Naive thymus-derived CD8-positive, alpha-beta T cell (primary cell): ENCODE results near the gene DIP2C. TPM values are rescaled to one million over a fixed set of nuclear protein-coding genes. Genes with fewer than 3 reads are reported as not detected.
"Not testable (repeated sequence)": the region's sequence is repeated elsewhere in the genome, so short reads cannot be mapped to it uniquely, and the experiment has no call there.

ENCODE experiments used
- ATAC-seq, 2 donors: fragments of 150-1000 bp; cut with Tn5 transposase in 1 of 2; sonication (Bioruptor Pico), chemical (Tn5 transposase) in 1 of 2; 1 replicate in 1 of 2; 2 replicates in 1 of 2; pipeline ENCODE4 v1.10.0; 2021; ENCODE audit warnings: mild to moderate bottlenecking in 2 of 2, moderate library complexity in 2 of 2
- POLR2A ChIA-PET: fragments of 350-600 bp; sonication (Branson Sonifier 250); formaldehyde crosslinking; loops from one replicate; lab custom pipeline; 2021; ENCODE audit warnings: antibody characterized with exemption; lab: Charles Lee
- DNase-seq, 10 donors: peaks; one replicate each; pipeline versions ENCODE4 v3.0.0 to v3.0.0-alpha.2; 2020 to 2022
- H3K27ac Mint-ChIP-seq, 10 donors: one replicate each; pipeline ENCODE4 v1.8.0; 2020 to 2022; ENCODE audit warnings: mild to moderate bottlenecking in 10 of 10, mixed read lengths in 10 of 10, moderate library complexity in 4 of 10, inconsistent platforms in 1 of 10
- H3K27me3 Mint-ChIP-seq, 5 donors: one replicate each; pipeline ENCODE4 v1.8.0; 2021 to 2022; ENCODE audit warnings: mixed read lengths in 5 of 5
- H3K36me3 Mint-ChIP-seq, 3 donors: one replicate each; pipeline ENCODE4 v1.8.0; 2020 to 2022; ENCODE audit warnings: mixed read lengths in 3 of 3, mild to moderate bottlenecking in 2 of 3, inconsistent platforms in 1 of 3
- H3K4me1 Mint-ChIP-seq, 4 donors: one replicate each; pipeline ENCODE4 v1.8.0; 2021 to 2022; ENCODE audit warnings: mixed read lengths in 4 of 4
- H3K4me3 Mint-ChIP-seq, 10 donors: one replicate each; pipeline ENCODE4 v1.8.0; 2020 to 2022; ENCODE audit warnings: mild to moderate bottlenecking in 10 of 10, mixed read lengths in 10 of 10, moderate library complexity in 6 of 10, inconsistent platforms in 1 of 10
- H3K9me3 Mint-ChIP-seq, 9 donors: one replicate each; pipeline ENCODE4 v1.8.0; 2020 to 2022; ENCODE audit warnings: mixed read lengths in 9 of 9, mild to moderate bottlenecking in 3 of 9, inconsistent platforms in 1 of 9, moderate library complexity in 1 of 9
- polyA plus RNA-seq, 3 donors: library from polyadenylated mRNA; unstranded; fragments of 300-500 nt; fragmentation: Illumina TruSeq; gene quantifications; one replicate each; pipeline ENCODE4 v1.2.3, GENCODE V29; 2021
- total RNA-seq, 8 experiments: library from RNA in 2 of 8; stranded (reverse) in 2 of 8; gene quantifications; one replicate each; pipeline ENCODE4 v1.2.3 and lab custom pipeline; 2021 to 2026

Gene DIP2C
- total and polyA plus RNA-seq, 5 experiments from 2014 or later, result 0.32 to 3.9 (median 1.2) TPM

DNA sequence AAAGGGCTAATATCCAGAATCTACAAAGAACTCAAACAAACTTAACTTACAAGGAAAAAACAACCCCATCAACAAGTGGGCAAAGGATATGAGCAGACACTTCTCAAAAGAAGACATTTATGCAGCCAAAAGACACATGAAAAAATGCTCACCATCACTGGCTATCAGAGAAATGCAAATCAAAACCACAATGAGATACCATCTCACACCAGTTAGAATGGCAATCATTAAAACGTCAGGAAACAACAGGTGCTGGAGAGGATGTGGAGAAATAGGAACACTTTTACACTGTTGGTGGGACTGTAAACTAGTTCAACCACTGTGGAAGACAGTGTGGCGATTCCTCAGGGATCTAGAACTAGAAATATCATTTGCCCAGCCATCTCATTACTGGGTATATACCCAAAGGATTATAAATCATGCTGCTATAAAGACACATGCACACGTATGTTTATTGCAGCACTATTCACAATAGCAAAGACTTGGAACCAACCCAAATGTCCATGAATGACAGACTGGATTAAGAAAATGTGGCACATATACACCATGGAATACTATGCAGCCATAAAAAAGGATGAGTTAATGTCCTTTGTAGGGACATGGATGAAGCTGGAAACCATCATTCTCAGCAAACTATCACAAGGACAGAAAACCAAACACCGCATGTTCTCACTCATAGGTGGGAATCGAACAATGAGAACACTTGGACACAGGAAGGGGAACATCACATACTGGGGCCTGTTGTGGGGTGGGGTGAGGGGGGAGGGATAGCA, 423.5 kb downstream of the DIP2C start:
- not testable (repeated sequence) for H3K27me3 Mint-ChIP-seq, H3K27ac Mint-ChIP-seq, H3K36me3 Mint-ChIP-seq, DNase-seq, H3K4me1 Mint-ChIP-seq, ATAC-seq, H3K4me3 Mint-ChIP-seq, H3K9me3 Mint-ChIP-seq
- POLR2A ChIA-PET, result interaction anchor here (0.6 kb wide), 1 partner anchor 9 kb away, joined by 3 read pairs; no protein-coding TSS in a partner anchor

DNA sequence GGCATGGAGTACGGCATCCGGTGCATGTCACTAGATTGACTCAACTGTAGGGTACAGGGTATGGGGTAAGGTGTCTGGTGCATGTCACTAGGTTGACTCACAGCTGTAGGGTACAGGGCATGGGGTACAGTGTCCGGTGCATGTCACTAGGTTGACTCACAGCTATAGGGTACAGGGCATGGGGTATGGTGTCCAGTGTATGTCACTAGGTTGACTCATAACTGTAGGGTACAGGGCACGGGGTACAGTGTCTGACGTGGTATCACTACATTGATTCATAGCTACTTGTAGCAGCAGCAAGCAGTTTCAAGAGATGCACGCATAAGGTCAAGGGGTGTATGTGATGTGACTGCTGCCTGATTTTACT, 424.4 kb downstream of the DIP2C start:
- H3K27ac Mint-ChIP-seq, H3K9me3 Mint-ChIP-seq, H3K27me3 Mint-ChIP-seq, H3K36me3 Mint-ChIP-seq, POLR2A ChIA-PET, H3K4me3 Mint-ChIP-seq, H3K4me1 Mint-ChIP-seq, DNase-seq, ATAC-seq: not testable (repeated sequence)

DNA sequence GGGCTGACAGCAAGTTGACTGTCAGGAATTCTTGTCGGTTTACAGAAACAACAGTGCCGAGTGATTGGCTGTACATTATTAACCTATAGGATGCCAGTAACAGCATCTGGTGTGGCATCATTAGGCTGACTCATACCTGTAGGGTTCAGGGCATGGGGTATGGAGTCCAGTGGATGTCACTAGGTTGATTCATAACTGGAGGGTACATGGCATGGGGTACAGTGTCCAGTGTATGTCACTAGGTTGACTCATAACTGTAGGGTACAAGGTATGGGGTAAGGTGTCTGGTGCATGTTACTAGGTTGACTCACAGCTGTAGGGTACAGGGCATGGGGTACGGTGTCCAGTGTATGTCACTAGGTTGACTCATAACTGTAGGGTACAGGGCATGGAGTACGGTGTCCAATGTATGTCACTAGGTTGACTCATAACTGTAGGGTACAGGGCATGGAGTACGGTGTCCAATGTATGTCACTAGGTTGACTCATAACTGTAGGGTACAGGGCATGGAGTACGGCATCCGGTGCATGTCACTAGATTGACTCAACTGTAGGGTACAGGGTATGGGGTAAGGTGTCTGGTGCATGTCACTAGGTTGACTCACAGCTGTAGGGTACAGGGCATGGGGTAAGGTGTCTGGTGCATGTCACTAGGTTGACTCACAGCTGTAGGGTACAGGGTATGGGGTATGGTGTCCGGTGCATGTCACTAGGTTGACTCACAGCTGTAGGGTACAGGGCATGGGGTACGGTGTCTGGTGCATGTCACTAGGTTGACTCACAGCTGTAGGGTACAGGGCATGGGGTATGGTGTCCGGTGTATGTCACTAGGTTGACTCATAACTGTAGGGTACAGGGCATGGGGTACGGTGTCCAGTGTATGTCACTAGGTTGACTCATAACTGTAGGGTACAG, 425.1 kb downstream of the DIP2C start:
- not testable (repeated sequence) for H3K36me3 Mint-ChIP-seq, H3K9me3 Mint-ChIP-seq, H3K27ac Mint-ChIP-seq

DNA sequence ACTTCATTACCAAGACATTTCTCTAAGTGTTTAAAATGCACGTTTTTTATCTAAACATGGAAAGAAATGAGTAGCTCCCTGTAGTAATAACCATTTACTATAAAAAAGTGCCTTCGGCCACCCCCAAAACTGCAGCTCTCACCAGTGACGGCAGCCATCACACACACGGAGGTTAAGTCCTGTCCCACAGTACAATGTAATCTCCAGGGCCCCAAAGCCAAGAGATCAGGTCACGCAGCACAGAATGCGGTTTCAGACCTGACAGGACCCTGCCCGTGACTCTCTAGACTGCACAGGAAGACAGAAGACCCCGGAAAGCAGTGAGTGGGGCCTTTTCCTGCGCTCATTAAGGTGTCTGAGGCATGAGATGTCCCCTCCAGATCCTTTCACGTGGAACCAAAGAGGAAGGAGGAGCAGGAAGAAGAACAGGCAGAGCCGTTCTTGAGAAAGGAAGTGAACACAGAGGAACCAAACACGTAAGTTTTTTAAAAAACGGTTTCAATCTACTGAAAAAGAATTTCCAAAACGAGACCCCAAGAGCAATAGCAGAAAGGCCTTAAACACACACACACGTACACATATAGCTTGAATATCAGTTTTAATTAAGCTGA, 428.5 kb downstream of the DIP2C start:
- H3K9me3 Mint-ChIP-seq, result peaks cover 0 to 3% (median 0%) of the 10 kb centered on the region in 9 donors
- POLR2A ChIA-PET, result interaction anchor here (0.7 kb wide), 1 partner anchor 670 kb away, joined by 3 read pairs; no protein-coding TSS in a partner anchor
- H3K36me3 Mint-ChIP-seq, result peaks cover 0 to 4% (median 2%) of the 10 kb centered on the region in 3 donors
- DNase-seq (no peak), ATAC-seq (no peak)
- H3K27ac Mint-ChIP-seq, result peak overlapping the region in 5 of 10 donors; percentile 20 to 72 (median 42)
- no peaks in the 10 kb centered on the region for H3K27me3 Mint-ChIP-seq
- H3K4me3 Mint-ChIP-seq, result peak overlapping the region in 5 of 10 donors; percentile 27 to 54 (median 34)
- H3K4me1 Mint-ChIP-seq, result peaks cover 0 to 9% (median 3%) of the 10 kb centered on the region in 4 donors

More for the DNA sequence above, 425.1 kb downstream of the DIP2C start:
- ATAC-seq, POLR2A ChIA-PET, H3K4me1 Mint-ChIP-seq, H3K4me3 Mint-ChIP-seq, H3K27me3 Mint-ChIP-seq, DNase-seq: not testable (repeated sequence)

DNA sequence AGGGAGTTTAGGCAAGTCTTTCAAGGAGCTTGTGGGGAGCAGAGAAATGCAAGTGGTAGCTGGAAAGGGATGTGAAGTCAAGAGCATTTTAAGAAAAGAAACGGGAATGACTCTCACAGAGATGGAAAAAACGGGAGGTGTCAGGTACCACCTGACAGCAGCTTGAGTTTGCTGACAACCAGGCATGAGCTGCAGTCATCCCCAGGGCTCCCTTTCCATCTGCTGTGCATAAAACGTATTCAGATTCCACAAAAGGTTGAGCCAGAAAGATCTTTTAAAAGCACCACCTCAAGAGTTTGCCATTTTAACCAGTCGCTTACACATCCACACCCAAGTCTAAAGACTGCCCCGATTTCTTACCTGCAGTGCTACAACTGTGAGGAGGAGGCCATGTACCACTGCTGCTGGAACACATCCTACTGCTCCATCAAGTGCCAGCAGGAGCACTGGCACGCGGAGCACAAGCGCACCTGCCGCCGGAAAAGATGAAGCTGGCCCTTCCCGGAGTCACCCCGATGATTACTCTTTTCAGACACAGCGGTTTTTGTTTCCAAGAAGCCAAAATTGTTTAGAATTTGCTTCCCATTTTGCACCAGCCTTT, 437.4 kb downstream of the DIP2C start:
- Mint-ChIP-seq H3K4me3 (no peak overlapping the region), H3K27me3 (no peaks in the 10 kb centered on the region), H3K4me1 (no peaks in the 10 kb centered on the region), H3K27ac (no peak overlapping the region), H3K9me3 (no peaks in the 10 kb centered on the region), H3K36me3 (peaks cover 26 to 80% (median 60%) of the 10 kb centered on the region in 3 donors)
- no peak for ATAC-seq
- POLR2A ChIA-PET, result no interaction called here
- DNase-seq, result no peak

DNA sequence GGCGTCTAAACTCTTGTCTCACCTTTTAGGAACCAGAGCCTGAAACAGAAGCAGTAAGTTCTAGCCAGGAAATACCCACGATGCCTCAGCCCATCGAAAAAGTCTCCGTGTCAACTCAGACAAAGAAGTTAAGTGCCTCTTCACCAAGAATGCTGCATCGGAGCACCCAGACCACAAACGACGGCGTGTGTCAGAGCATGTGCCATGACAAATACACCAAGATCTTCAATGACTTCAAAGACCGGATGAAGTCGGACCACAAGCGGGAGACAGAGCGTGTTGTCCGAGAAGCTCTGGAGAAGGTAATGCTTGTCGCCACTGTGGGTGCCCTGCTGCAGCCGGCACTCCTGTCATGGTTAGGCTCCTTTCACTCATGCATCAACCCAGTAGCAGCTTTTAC, 441.2 kb downstream of the DIP2C start:
- POLR2A ChIA-PET, result no interaction called here
- ATAC-seq (no peak), DNase-seq (peak in 1 of 10 donors; percentile 13)
- Mint-ChIP-seq H3K27ac (peak overlapping the region in 1 of 10 donors; percentile 55), H3K4me3 (peak overlapping the region in 1 of 10 donors; percentile 19), H3K36me3 (peaks cover 30 to 86% (median 56%) of the 10 kb centered on the region in 3 donors), H3K27me3 (no peaks in the 10 kb centered on the region), H3K4me1 (peaks cover 0 to 4% (median 0%) of the 10 kb centered on the region in 4 donors), H3K9me3 (no peaks in the 10 kb centered on the region)

DNA sequence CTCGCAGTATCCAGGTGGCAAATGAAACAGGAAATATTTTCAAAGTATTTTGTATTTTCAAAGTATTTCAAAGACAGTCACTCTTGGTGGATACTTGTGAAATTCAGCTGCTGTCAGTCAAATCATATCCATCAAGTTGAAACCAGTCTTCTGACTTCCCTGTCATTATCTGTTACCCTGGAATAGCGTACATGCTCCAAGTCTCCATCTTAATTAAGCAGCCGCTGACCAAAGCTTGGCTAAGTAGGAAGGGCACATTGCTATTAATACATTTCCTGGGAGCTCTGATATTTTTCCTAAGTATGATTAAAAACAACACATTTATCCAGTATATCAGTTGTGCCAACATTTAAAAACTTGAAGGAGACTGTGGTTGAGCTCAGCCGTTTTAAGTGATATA, 442.0 kb downstream of the DIP2C start:
- Mint-ChIP-seq H3K9me3 (no peaks in the 10 kb centered on the region), H3K4me1 (peaks cover 0 to 4% (median 0%) of the 10 kb centered on the region in 4 donors), H3K4me3 (no peak overlapping the region), H3K27me3 (no peaks in the 10 kb centered on the region), H3K27ac (no peak overlapping the region), H3K36me3 (peaks cover 30 to 86% (median 55%) of the 10 kb centered on the region in 3 donors)
- ATAC-seq (no peak), DNase-seq (no peak)
- POLR2A ChIA-PET, result no interaction called here

DNA sequence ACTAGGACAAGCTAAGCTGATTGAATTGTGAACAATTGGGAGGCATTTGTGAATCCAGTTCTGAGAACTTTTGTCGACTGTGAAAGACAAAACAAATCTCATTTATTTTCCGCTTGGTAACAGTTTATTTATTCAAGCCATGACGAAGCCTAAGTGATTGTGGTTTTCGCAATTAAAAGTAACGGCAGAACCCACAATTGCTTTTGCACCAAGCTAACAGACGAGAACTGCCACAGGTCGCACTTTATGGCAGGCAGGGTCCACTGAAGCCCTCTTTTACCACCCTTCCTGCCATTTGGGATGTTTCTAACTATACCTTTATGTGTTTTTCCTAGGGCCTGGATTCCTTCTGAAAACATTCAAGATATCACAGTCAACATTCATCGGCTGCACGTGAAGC, 443.0 kb downstream of the DIP2C start:
- Mint-ChIP-seq H3K27ac (peak overlapping the region in 2 of 10 donors; percentile 19 to 75), H3K27me3 (no peaks in the 10 kb centered on the region), H3K36me3 (peaks cover 23 to 86% (median 45%) of the 10 kb centered on the region in 3 donors), H3K4me3 (peak overlapping the region in 1 of 10 donors; percentile 48), H3K9me3 (no peaks in the 10 kb centered on the region), H3K4me1 (peaks cover 0 to 4% (median 0%) of the 10 kb centered on the region in 4 donors)
- no peak for ATAC-seq
- DNase-seq, result peak in 1 of 10 donors; percentile 17
- POLR2A ChIA-PET, result no interaction called here

DNA sequence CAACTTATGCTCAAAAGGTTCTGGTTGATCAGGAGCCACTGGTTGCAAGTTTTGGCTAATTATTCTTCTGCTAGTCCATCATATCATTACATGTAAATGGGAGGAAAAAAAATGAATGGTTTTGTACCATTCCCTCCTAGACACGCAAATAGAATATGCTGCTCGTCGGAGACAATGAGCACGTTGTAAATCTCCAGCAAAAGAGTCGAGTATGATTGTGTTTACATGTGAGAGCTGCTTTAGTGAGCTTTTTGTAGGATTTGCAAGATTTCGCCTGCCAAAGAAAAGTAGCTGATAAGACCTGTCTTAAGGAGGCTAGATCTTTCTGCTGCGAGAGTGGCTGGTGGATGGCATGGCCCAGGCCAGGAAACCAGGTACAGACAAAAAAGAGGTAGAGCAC, 445.2 kb downstream of the DIP2C start:
- H3K4me1 Mint-ChIP-seq, result peaks cover 0 to 4% (median 0%) of the 10 kb centered on the region in 4 donors
- H3K9me3 Mint-ChIP-seq, result no peaks in the 10 kb centered on the region
- no peak overlapping the region for H3K27ac Mint-ChIP-seq
- DNase-seq (no peak), ATAC-seq (no peak)
- no peaks in the 10 kb centered on the region for H3K27me3 Mint-ChIP-seq
- POLR2A ChIA-PET, result no interaction called here
- H3K36me3 Mint-ChIP-seq, result peaks cover 21 to 82% (median 34%) of the 10 kb centered on the region in 3 donors
- no peak overlapping the region for H3K4me3 Mint-ChIP-seq

DNA sequence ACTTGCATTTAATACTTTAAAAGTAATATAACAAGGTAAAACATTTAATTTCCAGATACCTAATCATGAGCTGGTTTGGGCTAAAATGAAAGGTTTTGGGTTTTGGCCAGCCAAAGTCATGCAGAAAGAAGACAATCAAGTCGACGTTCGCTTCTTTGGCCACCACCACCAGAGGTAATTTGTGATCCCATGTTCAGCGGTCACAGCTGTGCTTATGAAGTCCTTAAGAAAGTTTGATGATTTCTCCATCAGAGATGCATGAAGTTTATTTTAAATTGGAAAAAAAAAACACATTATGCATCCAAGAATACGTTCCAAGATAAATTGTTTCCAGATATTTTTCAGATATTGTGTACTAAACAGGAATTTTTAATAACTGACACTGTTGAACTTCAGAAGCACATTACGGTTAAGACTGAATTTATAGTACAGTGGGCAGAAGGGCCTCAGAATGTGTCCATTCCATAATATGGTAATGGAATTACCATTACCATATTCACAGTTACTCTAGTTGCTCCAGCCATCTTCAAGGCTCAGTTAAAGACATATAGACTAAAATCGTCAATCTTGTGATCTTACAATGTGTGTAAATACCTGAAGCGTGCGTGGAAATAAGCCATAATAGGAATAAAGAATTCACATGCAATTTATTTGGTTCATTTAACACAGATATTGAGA, 447.4 kb downstream of the DIP2C start:
- Mint-ChIP-seq H3K36me3 (peaks cover 9 to 78% (median 27%) of the 10 kb centered on the region in 3 donors), H3K27ac (no peak overlapping the region), H3K4me3 (no peak overlapping the region), H3K27me3 (no peaks in the 10 kb centered on the region), H3K4me1 (peaks cover 0 to 4% (median 0%) of the 10 kb centered on the region in 4 donors), H3K9me3 (no peaks in the 10 kb centered on the region)
- POLR2A ChIA-PET, result no interaction called here
- DNase-seq (no peak), ATAC-seq (no peak)

DNA sequence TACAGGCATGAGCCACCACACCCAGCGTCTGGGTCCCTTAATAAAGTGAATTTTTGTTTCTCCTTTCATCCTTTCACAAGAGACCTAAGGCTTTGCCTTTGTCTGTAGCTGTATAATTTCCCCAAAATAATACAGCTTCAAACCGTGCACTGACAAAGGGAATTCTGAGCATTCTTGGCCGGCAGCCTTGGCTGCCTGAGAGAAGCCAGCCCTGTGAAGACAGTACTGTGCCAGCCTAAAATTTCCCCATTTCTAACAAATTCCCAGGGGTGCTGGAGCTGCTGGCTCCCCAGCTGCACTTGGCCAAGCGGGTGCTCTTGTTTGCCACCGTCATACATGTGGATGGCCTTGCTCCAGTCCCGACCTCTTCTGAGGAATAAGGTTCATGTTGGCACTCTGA, 448.0 kb downstream of the DIP2C start:
- Mint-ChIP-seq H3K9me3 (no peaks in the 10 kb centered on the region), H3K4me1 (peaks cover 0 to 1% (median 0%) of the 10 kb centered on the region in 4 donors), H3K27ac (peak overlapping the region in 1 of 10 donors; percentile 11), H3K27me3 (no peaks in the 10 kb centered on the region), H3K36me3 (peaks cover 6 to 78% (median 22%) of the 10 kb centered on the region in 3 donors), H3K4me3 (no peak overlapping the region)
- no peak for ATAC-seq
- DNase-seq, result no peak
- POLR2A ChIA-PET, result no interaction called here

DNA sequence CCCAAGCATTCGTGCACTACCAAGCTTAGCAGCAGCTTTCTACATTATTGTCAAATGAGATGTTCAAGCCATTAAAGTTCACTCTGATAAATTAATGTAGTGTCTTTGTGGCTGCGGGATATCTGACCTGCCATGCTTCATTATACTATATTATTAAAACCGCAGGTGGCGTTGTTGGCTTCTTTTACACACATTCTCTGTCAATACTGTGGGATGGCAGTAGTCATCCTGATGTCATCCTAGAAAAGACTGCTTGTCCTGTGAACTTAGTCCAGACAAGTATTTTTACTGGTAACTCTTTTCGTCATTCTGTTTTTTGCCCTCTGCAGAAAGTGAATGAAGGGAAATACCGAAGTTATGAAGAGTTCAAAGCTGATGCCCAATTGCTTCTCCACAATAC, 450.4 kb downstream of the DIP2C start:
- POLR2A ChIA-PET, result no interaction called here
- H3K4me3 Mint-ChIP-seq, result no peak overlapping the region
- no peaks in the 10 kb centered on the region for H3K27me3 Mint-ChIP-seq
- ATAC-seq (no peak), DNase-seq (no peak)
- peak overlapping the region in 1 of 10 donors; percentile 51 for H3K27ac Mint-ChIP-seq
- peaks cover 3 to 71% (median 14%) of the 10 kb centered on the region in 3 donors for H3K36me3 Mint-ChIP-seq
- peaks cover 0 to 5% (median 3%) of the 10 kb centered on the region in 4 donors for H3K4me1 Mint-ChIP-seq
- H3K9me3 Mint-ChIP-seq, result no peaks in the 10 kb centered on the region
